HUES64 (cell line): ENCODE data around the gene SPOPL. TPM values are rescaled to one million over a fixed set of nuclear protein-coding genes. Genes with fewer than 3 reads are reported as not detected.
"Not testable (repeated sequence)": the region's sequence is repeated elsewhere in the genome, so short reads cannot be mapped to it uniquely, and the experiment has no call there.

ENCODE experiments used
- H3K27ac ChIP-seq: 2 replicates; pipeline ENCODE4 v1.7.0; 2013; ENCODE audit warnings: low read depth, low read length, inconsistent platforms
- H3K27me3 ChIP-seq: 2 replicates; pipeline ENCODE4 v1.6.1; 2013; ENCODE audit warnings: mild to moderate bottlenecking, low read length; ENCODE audit not compliant: insufficient read depth
- H3K36me3 ChIP-seq: 2 replicates; pipeline ENCODE4 v1.6.1; 2013; ENCODE audit warnings: mild to moderate bottlenecking, low read length; ENCODE audit not compliant: insufficient read depth
- H3K4me1 ChIP-seq: 2 replicates; pipeline ENCODE4 v1.6.1; 2013; ENCODE audit warnings: mild to moderate bottlenecking, low read length, moderate library complexity; ENCODE audit not compliant: insufficient read depth
- H3K4me3 ChIP-seq: 2 replicates; pipeline ENCODE4 v1.5.1; 2013; ENCODE audit warnings: mild to moderate bottlenecking, low read length, moderate library complexity
- H3K9ac ChIP-seq: 2 replicates; pipeline ENCODE4 v1.6.1; 2013; ENCODE audit warnings: mild to moderate bottlenecking, low read depth, low read length
- H3K9me3 ChIP-seq: 2 replicates; pipeline ENCODE4 v1.6.1; 2013; ENCODE audit warnings: low read depth, low read length; ENCODE audit not compliant: insufficient read depth
- WGBS: fragments of 150-250, 120-280 bp; methylation state at CpG from one replicate; pipeline ENCODE4 v1.1.7; 2013; ENCODE audit warnings: missing lambda C conversion rate; 5-methylcytosine and 5-hydroxymethylcytosine counted together
- polyA plus RNA-seq, 2 experiments: library from polyadenylated mRNA; stranded (reverse); fragments of 50-300 nt; gene quantifications; one replicate each; pipeline ENCODE4 v1.2.3, GENCODE V29; 2013

Gene SPOPL
- polyA plus RNA-seq (2013, experiment 1 of 2) = 7.8 TPM
- polyA plus RNA-seq (2013, experiment 2 of 2) = 7.5 TPM

DNA sequence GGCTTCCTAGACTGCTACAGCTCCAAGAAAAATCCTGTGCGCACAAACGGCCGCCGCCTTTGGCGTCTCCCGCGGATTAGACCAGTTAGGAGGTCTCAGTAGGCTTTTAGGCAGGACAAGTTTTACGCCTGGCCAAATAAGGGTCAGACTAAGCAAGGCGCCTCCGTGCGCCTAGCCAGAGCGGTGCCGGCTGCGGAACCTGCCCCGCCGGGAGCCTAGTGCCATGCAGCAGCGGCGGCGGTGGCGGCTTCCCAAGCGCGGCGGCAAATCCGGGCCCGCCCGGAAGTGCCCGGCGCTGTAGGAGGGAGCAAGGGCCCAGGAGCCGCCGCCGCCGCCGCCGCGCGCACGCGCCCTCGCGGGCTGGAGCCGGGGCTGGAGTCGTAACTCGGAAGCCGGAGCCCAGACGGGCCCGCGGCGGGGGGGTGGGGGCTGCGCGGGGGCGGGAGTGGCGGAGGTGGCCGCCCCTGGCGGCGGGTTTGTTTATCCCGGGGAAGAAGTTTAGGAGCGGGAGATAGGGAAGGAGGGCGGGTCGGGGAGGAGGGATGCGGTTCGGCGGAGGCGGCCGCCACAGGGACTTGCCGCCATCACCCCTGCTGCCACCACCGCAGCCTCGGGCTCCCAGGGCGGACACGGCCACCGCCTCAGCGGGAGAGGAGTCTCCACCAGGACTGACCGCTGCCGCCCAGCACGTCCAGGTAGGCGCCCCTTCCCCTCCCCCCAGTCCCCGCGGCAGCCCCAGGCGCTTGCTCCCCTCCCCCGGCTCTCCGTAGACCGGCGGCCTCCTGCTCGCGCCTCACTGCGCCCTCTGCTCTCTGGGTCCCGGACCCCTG lies at the start of gene SPOPL:
SPOPL (plus strand) TSS at position 346 of the 830 bp plus-strand sequence. CDS start 48,447 bp downstream, outside the sequence.
- H3K27ac ChIP-seq = peak within 1 kb of the TSS; percentile 91
- peaks cover 28% of the 10 kb centered on the region for H3K4me1 ChIP-seq
- no peaks in the 10 kb centered on the region for H3K36me3 ChIP-seq
- no peaks in the 10 kb centered on the region for H3K27me3 ChIP-seq
- WGBS = under 1% methylated on average over 85 of the region's 86 CpGs
- H3K9ac ChIP-seq = peak within 1 kb of the TSS; percentile 91
- H3K9me3 ChIP-seq = no peaks in the 10 kb centered on the region
- peak within 1 kb of the TSS; percentile 92 for H3K4me3 ChIP-seq

DNA sequence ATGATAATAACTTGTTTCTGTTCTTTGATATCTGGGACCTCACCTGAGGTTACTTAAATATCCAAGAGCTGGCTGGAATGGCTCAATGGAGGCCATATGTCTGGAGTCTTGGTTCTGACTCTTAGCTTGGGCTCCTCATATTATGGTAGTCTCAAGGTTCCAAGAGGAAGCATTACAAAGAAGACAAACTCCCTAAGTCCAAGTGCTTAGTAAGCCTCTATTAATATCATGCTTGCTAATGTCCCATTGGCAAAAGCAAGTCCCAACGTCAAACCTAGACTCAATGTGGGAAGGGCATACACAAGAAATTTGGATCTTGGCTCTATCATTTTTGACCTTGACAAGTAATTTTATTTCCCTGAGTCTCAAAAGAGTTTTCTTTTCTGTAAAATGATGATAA lies 49.2 kb upstream of the SPOPL start:
- Histone ChIP-seq H3K4me1 (no peaks in the 10 kb centered on the region; the same call in 1 of the 2 replicates), H3K27ac (no peak overlapping the region), H3K27me3 (no peaks in the 10 kb centered on the region), H3K36me3 (no peaks in the 10 kb centered on the region), H3K9me3 (no peaks in the 10 kb centered on the region), H3K9ac (no peak overlapping the region), H3K4me3 (no peak overlapping the region)
- 96% methylated on average over 1 of the region's 1 CpG for WGBS

DNA sequence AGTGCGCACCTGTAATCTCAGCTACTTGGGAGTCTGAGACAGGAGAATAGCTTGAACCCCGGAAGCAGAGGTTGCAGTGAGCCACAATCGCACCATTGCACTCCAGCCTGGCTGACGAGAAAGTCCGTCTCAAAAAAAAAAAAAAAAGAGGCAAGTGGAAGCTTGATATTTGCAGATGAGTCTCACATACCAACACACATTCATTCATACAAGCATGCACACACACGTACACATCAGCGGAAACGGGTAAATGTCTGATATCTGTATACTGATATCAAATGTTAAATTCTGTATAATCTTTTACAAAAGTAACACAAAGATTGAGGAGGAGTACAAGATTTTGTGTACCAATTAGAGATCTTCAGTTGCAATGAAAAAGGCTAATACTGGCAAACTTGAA lies 47.8 kb upstream of the SPOPL start:
- H3K4me3 ChIP-seq = no peak overlapping the region
- H3K36me3 ChIP-seq = no peaks in the 10 kb centered on the region
- WGBS = 94% methylated on average over 7 of the region's 8 CpGs
- no peaks in the 10 kb centered on the region for H3K4me1 ChIP-seq
- no peaks in the 10 kb centered on the region for H3K27me3 ChIP-seq
- no peak overlapping the region for H3K9ac ChIP-seq
- H3K27ac ChIP-seq = no peak overlapping the region
- H3K9me3 ChIP-seq = no peaks in the 10 kb centered on the region

DNA sequence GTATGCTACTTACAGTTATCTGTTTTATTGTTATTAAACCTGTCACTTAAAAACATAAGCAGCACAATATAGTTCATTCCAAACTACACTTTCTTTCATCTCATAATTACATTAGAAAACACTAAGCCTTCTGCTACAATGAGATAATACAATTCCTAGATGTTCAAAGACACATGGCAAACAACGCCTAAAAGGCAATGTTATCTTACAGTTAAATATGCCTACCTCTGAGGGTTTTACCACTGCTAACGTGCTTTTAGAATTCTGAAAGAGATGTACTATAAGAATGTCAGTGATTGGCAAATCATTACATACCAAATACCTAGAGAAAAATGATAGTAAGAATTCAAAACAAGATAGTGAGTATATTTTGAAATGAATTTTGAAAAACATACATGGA lies 46.8 kb upstream of the SPOPL start:
- H3K36me3 ChIP-seq = no peaks in the 10 kb centered on the region
- no peaks in the 10 kb centered on the region for H3K27me3 ChIP-seq
- no peak overlapping the region for H3K4me3 ChIP-seq
- WGBS = 86% methylated on average over 1 of the region's 2 CpGs
- no peaks in the 10 kb centered on the region for H3K9me3 ChIP-seq
- no peak overlapping the region for H3K27ac ChIP-seq
- no peaks in the 10 kb centered on the region for H3K4me1 ChIP-seq
- H3K9ac ChIP-seq = no peak overlapping the region

DNA sequence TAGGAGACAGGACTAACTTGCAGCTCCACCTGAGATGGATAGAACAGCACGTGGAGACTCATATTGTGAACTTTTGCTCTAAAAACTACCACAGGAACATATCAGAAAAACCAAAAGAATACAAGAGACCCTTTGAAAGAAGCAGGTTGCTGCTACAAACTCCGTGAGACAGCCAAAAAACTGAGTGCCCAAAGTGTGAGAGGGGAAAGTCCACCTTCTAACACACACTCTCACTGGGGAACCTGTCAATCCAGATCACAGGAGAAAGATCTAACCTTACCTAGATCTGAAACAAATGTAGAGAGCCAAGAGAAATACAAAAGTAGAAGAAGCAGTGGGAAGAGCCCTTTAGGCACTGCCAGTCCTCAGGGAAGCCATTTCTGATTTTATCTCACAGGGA lies 46.3 kb upstream of the SPOPL start:
- H3K4me1 ChIP-seq = no peaks in the 10 kb centered on the region
- 85% methylated on average over 2 of the region's 2 CpGs for WGBS
- H3K9ac ChIP-seq = no peak overlapping the region
- no peaks in the 10 kb centered on the region for H3K9me3 ChIP-seq
- no peaks in the 10 kb centered on the region for H3K27me3 ChIP-seq
- no peak overlapping the region for H3K4me3 ChIP-seq
- H3K27ac ChIP-seq = no peak overlapping the region
- H3K36me3 ChIP-seq = no peaks in the 10 kb centered on the region

DNA sequence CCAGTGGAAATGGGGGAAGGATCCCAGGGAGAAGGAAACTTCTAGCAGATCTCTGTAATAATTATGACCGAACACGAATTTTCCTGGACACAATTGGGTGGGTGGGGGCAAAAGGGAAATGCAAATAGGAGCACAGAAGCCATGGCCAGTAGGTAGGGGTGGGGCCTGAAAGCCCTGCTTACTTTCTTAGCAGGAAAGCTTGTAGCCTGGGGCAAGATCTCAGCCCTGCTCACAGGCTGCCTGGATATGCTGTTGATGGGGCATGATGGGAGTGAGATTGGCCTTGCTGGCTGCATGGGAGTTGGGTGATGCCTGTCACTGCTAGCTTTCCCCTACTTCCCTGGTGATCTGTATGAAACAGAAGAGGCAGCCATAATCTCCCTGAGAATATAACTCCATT lies 45.9 kb upstream of the SPOPL start:
- WGBS = 82% methylated on average over 2 of the region's 2 CpGs
- Histone ChIP-seq H3K4me3 (no peak overlapping the region), H3K27ac (no peak overlapping the region), H3K36me3 (no peaks in the 10 kb centered on the region), H3K4me1 (no peaks in the 10 kb centered on the region), H3K9ac (no peak overlapping the region), H3K27me3 (no peaks in the 10 kb centered on the region), H3K9me3 (no peaks in the 10 kb centered on the region)

DNA sequence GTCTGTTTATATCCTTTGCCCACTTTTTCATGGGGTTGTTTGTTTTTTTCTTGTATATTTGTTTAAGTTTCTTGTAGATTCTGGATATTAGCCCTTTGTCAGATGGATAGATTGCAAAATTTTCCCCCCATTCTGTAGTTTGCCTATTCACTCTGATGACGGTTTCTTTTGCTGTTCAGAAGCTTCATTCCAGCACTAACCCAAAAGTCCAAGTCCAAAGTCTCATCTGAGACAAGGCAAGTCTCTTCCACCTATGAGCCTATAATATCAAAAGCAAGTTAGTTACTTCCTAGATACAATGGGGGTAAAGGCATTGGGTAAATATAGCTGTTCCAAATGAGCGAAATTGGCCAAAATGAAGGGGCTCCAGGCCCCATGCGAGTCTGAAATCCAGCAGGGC lies 38.9 kb upstream of the SPOPL start:
- 97% methylated on average over 3 of the region's 3 CpGs for WGBS
- H3K9me3 ChIP-seq, H3K27me3 ChIP-seq, H3K27ac ChIP-seq, H3K4me3 ChIP-seq, H3K9ac ChIP-seq, H3K4me1 ChIP-seq, H3K36me3 ChIP-seq: not testable (repeated sequence)

DNA sequence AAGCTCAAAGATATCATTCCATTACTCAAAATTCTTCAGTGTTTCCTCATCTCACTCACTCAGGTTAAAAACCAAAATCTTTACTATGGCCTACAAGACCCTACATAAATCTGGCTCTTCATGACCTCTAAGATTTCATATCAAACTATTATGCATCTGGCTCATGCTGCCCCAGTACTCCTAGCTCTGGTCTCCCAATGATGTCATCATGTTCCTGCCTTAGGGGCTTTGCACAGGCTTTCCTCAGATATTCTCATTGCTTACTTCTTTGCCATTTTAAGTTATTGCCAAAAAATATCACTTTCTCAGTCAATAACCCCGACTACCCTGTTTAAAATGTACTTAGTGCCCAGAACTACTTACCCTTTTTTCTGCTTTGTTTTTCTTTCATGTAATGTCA lies 33.0 kb upstream of the SPOPL start:
- no peaks in the 10 kb centered on the region for H3K4me1 ChIP-seq
- H3K27me3 ChIP-seq = no peaks in the 10 kb centered on the region
- H3K9me3 ChIP-seq = no peaks in the 10 kb centered on the region
- H3K27ac ChIP-seq = no peak overlapping the region
- no peaks in the 10 kb centered on the region for H3K36me3 ChIP-seq
- H3K4me3 ChIP-seq = no peak overlapping the region
- 50% methylated on average over 1 of the region's 1 CpG for WGBS
- H3K9ac ChIP-seq = no peak overlapping the region

DNA sequence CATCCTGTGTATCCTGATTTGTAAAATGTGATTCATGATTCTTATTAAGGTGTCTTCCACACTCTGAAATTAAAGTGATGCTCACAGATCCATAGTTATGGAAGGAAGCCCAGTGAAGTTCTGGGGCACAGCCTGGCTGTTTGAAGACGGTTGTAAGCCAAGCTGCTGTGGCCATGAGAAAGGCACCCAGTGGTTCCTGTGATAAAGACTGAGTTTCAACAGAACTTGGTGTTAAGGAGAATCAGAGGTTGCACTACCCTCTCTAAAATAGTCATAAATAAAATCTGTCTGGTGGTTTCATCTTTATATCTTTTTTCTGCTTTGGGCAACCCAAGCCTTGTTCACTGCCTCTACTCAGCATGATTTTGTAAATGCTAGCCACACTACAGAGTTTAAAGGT lies 32.2 kb upstream of the SPOPL start:
- Histone ChIP-seq H3K27ac (no peak overlapping the region), H3K27me3 (no peaks in the 10 kb centered on the region), H3K36me3 (no peaks in the 10 kb centered on the region), H3K9ac (no peak overlapping the region), H3K9me3 (no peaks in the 10 kb centered on the region), H3K4me3 (no peak overlapping the region), H3K4me1 (no peaks in the 10 kb centered on the region)
- 86% methylated on average over 1 of the region's 1 CpG for WGBS

DNA sequence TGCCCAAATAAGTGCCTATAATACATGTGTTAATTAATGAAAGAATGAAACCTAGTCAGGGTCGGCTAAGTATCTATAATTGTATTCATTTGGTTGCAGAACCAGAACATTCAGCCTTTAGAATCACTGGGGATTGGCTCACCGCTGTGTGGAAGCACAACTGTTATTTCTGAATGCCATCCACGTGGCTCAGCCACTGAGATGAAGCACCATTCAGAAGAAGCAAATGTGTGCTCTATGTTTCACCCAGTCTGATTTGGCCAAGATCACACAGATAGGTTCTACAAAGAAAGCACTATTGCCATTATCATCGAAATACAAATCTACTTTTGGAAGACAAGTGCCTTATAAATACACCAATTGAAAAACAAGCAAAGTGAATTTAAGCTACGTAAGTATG lies 30.6 kb upstream of the SPOPL start:
- H3K4me1 ChIP-seq = no peaks in the 10 kb centered on the region
- no peak overlapping the region for H3K4me3 ChIP-seq
- 88% methylated on average over 5 of the region's 5 CpGs for WGBS
- H3K27me3 ChIP-seq = no peaks in the 10 kb centered on the region
- no peaks in the 10 kb centered on the region for H3K9me3 ChIP-seq
- H3K9ac ChIP-seq = no peak overlapping the region
- no peaks in the 10 kb centered on the region for H3K36me3 ChIP-seq
- H3K27ac ChIP-seq = no peak overlapping the region

DNA sequence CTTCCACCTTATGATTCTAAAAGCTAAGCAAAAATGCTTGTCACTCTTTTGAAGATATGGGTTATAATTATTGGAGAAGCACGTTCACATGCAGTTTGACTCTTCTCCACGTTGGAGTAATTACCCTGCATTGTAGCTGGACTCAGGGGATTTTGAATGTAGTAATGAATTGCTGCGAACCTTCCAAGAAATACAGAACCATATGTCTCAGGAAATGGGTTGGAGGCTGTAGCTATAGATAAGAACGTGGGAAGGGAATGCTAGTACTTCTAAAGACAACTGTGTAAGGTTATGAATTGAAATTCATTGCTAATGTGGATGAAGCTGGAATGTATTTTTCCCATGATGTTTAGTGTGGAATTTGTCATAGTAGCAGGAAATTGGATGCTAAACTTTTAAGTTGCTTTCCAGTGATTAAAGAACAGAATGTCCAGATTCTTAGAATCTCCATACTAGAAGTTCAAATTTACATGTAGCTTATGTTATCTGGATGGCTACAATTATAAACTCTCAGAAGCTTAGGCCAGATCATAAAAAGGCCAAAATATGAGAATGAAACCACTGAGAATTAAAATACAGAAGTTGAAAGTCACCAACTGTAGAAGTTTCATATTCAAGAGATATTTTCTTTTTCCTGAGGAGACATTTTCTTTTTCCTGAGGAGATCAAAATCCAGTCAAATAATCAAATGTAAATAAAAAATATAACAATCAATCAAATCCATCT lies 27.3 kb upstream of the SPOPL start:
- H3K4me1 ChIP-seq = no peaks in the 10 kb centered on the region
- no peak overlapping the region for H3K4me3 ChIP-seq
- H3K27me3 ChIP-seq = no peaks in the 10 kb centered on the region
- no peak overlapping the region for H3K9ac ChIP-seq
- no peaks in the 10 kb centered on the region for H3K9me3 ChIP-seq
- 92% methylated on average over 4 of the region's 4 CpGs for WGBS
- H3K27ac ChIP-seq = no peak overlapping the region
- no peaks in the 10 kb centered on the region for H3K36me3 ChIP-seq
